Tibial artery (tissue), 4 donors: Measurements from ENCODE around the gene SMC4.

Experiments
- DNase-seq, 2 donors: peaks; one replicate each; pipeline ENCODE4 v3.0.0-alpha.2; 2019
- H3K27ac ChIP-seq, 2 donors: fragments of 200-600 bp; sonication (generic) in 1 of 2; 1 replicate in 1 of 2; 2 replicates in 1 of 2; pipeline ENCODE4 v1.5.1; 2018 to 2019; ENCODE audit warnings: mild to moderate bottlenecking in 1 of 2
- H3K27me3 ChIP-seq, 2 donors: fragments of 200-600 bp; sonication (generic) in 1 of 2; one replicate each; pipeline versions ENCODE4 v1.5.1 to v1.6.0; 2016 to 2019
- H3K36me3 ChIP-seq, 3 donors: fragments of 200-600 bp; sonication (generic) in 2 of 3; one replicate each; pipeline ENCODE4 v1.5.1; 2016 to 2019; ENCODE audit warnings: mild to moderate bottlenecking in 2 of 3
- H3K4me1 ChIP-seq, 4 donors: fragments of 200-600 bp; sonication (generic) in 2 of 4; 1 replicate in 3 of 4; 2 replicates in 1 of 4; pipeline ENCODE4 v1.5.1; 2016 to 2019
- H3K4me3 ChIP-seq, 2 donors: fragments of 200-600 bp; sonication (generic) in 1 of 2; 1 replicate in 1 of 2; 2 replicates in 1 of 2; pipeline ENCODE4 v1.5.1; 2018 to 2019; ENCODE audit warnings: mild to moderate bottlenecking in 2 of 2
- H3K9me3 ChIP-seq, 3 donors: fragments of 200-600 bp; sonication (generic) in 1 of 3; one replicate each; pipeline ENCODE4 v1.5.1; 2016 to 2019
- intact Hi-C: fragments of 100-400 bp; cut with DNase I; formaldehyde crosslinking; loops from one replicate; pipeline ENCODE4 v1.15.0; 2023; ENCODE audit warnings: low total_unique reads
- TF ChIP-seq, protein P1 (sequence below), 2 experiments: fragments of 200-600 bp in 1 of 2; fragments of 450-650 bp in 1 of 2; IDR thresholded peaks; one replicate each; pipeline ENCODE4 v1.5.1; 2017 to 2019; ENCODE audit warnings: antibody characterized with exemption in 2 of 2, mild to moderate bottlenecking in 1 of 2, moderate library complexity in 1 of 2

The SMC4 gene

DNA sequence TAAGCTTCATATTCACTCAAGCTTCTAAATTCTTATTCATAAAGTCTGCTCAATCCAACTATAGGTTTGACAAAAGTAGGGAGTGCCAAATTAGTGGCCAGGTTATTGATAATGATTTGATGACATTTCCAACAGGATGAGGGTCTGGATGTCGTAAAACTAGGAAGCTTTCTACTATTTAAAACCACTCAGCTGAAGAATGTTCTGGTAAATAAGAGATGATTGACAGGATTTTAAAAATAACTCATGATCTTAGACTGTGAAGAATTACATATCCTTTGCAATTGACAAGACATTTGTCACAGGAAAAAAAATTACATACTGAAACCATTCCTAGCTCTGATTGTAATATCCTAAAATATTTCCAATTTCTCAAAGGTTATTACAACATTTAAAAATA is 65.5 kb downstream of the SMC4 start:
- Histone ChIP-seq H3K27me3 (no peaks in the 10 kb centered on the region), H3K4me3 (no peak overlapping the region), H3K9me3 (no peaks in the 10 kb centered on the region), H3K36me3 (no peaks in the 10 kb centered on the region), H3K4me1 (no peaks in the 10 kb centered on the region), H3K27ac (no peak overlapping the region)
- TF ChIP-seq, protein P1, sequence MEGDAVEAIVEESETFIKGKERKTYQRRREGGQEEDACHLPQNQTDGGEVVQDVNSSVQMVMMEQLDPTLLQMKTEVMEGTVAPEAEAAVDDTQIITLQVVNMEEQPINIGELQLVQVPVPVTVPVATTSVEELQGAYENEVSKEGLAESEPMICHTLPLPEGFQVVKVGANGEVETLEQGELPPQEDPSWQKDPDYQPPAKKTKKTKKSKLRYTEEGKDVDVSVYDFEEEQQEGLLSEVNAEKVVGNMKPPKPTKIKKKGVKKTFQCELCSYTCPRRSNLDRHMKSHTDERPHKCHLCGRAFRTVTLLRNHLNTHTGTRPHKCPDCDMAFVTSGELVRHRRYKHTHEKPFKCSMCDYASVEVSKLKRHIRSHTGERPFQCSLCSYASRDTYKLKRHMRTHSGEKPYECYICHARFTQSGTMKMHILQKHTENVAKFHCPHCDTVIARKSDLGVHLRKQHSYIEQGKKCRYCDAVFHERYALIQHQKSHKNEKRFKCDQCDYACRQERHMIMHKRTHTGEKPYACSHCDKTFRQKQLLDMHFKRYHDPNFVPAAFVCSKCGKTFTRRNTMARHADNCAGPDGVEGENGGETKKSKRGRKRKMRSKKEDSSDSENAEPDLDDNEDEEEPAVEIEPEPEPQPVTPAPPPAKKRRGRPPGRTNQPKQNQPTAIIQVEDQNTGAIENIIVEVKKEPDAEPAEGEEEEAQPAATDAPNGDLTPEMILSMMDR (IDR thresholded peaks at IDR 0.05), result no peak
- no peak for DNase-seq
- intact Hi-C loops, result no loop called here

DNA sequence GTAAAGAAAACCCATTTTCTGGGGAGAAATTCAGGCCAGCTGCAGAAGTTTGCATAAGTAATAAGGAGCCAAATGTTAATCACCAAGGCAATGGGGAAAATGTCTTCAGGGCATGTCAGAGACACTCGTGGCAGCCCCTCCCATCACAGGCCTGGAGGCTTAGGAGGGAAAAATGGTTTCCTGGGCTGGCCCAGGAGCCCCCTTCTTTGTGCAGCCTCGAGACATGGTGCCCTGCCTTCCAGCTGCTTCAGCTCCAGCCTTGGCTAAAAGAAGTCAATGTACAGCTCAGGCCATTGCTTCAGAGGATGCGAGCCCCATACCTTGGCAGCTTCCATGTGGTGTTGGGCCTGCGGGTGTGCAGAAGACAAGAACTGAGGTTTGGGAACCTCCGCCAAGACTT is 70.7 kb downstream of the SMC4 start:
- Histone ChIP-seq H3K9me3 (no peaks in the 10 kb centered on the region), H3K27me3 (peaks cover 0 to 4% of the 10 kb centered on the region in 2 donors), H3K36me3 (no peaks in the 10 kb centered on the region), H3K4me3 (no peak overlapping the region), H3K4me1 (no peaks in the 10 kb centered on the region), H3K27ac (no peak overlapping the region)
- DNase-seq, result no peak
- intact Hi-C loops, result no loop called here
- TF ChIP-seq, protein P1 (IDR thresholded peaks at IDR 0.05), result no peak

DNA sequence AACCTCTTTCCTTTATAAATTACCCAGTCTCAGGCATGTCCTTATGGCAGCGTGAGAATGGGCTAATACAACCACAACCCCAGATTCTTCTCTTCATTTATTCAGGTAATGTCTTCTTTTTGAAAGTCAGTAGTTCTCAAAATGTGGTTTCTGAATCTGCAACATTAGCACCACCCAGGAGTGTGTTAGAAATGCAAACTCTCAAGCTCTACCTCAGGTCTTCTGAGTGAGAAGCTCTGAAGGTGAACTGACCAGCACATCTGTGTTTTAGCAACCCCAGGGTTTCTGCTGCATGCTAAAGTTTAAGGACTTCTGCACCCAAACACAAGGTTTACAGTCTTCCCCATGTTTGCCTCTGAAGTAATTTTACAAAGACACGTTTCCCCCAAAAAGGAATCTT is 72.4 kb downstream of the SMC4 start:
- H3K4me1 ChIP-seq, result no peaks in the 10 kb centered on the region
- no peak overlapping the region for H3K27ac ChIP-seq
- peaks cover 0 to 4% of the 10 kb centered on the region in 2 donors for H3K27me3 ChIP-seq
- no peak overlapping the region for H3K4me3 ChIP-seq
- intact Hi-C loops, result no loop called here
- TF ChIP-seq, protein P1 (IDR thresholded peaks at IDR 0.05), result no peak
- no peaks in the 10 kb centered on the region for H3K36me3 ChIP-seq
- H3K9me3 ChIP-seq, result no peaks in the 10 kb centered on the region
- no peak for DNase-seq

DNA sequence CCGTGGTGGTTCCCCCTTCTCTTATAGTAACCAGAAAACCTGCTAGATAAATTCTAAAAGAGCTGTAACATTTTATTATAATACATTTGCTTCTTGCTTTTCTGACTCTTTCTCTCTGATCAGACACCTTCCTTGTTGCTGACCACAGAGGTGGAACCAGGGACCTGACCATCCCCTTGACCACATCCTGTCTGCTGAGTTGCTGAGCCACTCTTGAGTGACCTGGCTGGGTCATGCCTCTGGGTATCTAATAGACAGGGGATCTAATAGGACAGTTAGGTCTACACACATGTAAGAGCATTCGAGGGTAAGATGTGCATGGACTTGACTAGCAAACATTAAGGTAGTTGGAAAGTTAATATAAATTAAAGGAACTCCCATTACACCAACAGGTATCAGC is 72.9 kb downstream of the SMC4 start:
- Histone ChIP-seq H3K27ac (no peak overlapping the region), H3K9me3 (no peaks in the 10 kb centered on the region), H3K27me3 (peaks cover 0 to 4% of the 10 kb centered on the region in 2 donors), H3K36me3 (no peaks in the 10 kb centered on the region), H3K4me3 (no peak overlapping the region), H3K4me1 (no peaks in the 10 kb centered on the region)
- TF ChIP-seq, protein P1 (IDR thresholded peaks at IDR 0.05), result no peak
- intact Hi-C loops, result no loop called here
- DNase-seq, result no peak

DNA sequence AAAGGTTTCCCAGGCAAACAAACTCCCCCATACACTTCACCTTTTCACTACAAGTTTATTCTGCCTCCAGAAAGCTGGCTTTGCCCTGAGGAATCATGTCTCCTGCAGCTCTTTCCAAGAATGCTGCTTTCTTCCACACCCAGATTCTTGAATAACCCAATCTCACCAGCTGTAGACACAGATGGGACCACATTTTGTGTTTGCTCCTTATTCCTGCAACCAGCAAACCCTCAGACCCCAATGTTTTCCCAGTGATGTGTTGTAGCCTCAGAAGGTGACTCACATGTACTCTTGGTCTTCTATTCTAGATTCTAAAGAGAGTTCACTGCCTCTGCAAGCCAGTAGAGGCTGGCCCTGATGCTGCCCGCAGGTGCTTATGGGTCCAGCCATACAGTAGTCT is 73.8 kb downstream of the SMC4 start:
- Histone ChIP-seq H3K9me3 (no peaks in the 10 kb centered on the region), H3K4me1 (no peaks in the 10 kb centered on the region), H3K27me3 (peaks cover 0 to 4% of the 10 kb centered on the region in 2 donors), H3K4me3 (no peak overlapping the region), H3K27ac (no peak overlapping the region), H3K36me3 (no peaks in the 10 kb centered on the region)
- intact Hi-C loops, result no loop called here
- DNase-seq, result no peak
- TF ChIP-seq, protein P1 (IDR thresholded peaks at IDR 0.05), result no peak

DNA sequence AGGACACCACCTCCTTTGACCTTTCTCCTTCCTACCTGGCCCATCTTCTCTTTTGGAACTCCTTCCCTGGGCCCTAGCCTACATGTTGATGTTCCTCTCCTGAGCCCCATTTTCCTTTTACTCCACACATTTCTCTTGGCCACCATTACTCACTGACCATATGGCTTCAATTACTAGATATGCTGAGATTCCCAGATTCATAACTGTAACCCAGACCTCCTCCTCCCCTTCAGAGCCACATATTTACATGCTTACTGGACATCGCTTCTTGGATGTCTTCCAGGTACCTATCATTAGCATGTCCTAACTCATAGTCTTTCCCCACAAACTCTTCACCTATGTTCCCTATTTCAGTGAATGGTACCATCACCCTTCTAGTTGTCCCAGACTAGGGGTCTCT is 74.5 kb downstream of the SMC4 start:
- no peak overlapping the region for H3K4me3 ChIP-seq
- H3K27me3 ChIP-seq, result peaks cover 0 to 4% of the 10 kb centered on the region in 2 donors
- intact Hi-C loops, result no loop called here
- H3K36me3 ChIP-seq, result no peaks in the 10 kb centered on the region
- H3K27ac ChIP-seq, result no peak overlapping the region
- H3K9me3 ChIP-seq, result no peaks in the 10 kb centered on the region
- no peak for DNase-seq
- TF ChIP-seq, protein P1 (IDR thresholded peaks at IDR 0.05), result no peak
- H3K4me1 ChIP-seq, result no peaks in the 10 kb centered on the region
